Activated CD4-positive, alpha-beta T cell treated with anti-CD3 and anti-CD28 coated beads for 36 hours (primary cell): ENCODE results near the gene ELL. TPM values are rescaled to one million over a fixed set of nuclear protein-coding genes. Genes with fewer than 3 reads are reported as not detected.
A peak's percentile ranks its signal among the peaks of the same experiment; 100 is the strongest.

Experiments used
- ATAC-seq: fragments of 200-7000 bp; cut with Tn5 transposase; one replicate; pipeline ENCODE4 v1.10.0; 2021; ENCODE audit warnings: mild to moderate bottlenecking, moderate library complexity
- CTCF ChIA-PET: fragments of 350-600 bp; sonication (Branson Sonifier 250); formaldehyde crosslinking; loops from one replicate; lab custom pipeline; 2021; ENCODE audit warnings: antibody characterized with exemption; lab: Charles Lee
- POLR2A ChIA-PET: fragments of 350-600 bp; sonication (Branson Sonifier 250); formaldehyde crosslinking; loops from one replicate; lab custom pipeline; 2021; ENCODE audit warnings: antibody characterized with exemption, inconsistent platforms; lab: Charles Lee
- DNase-seq: peaks from one replicate; pipeline ENCODE4 v3.0.0-alpha.2; 2020
- H3K27ac Mint-ChIP-seq: one replicate; pipeline ENCODE4 v1.8.0; 2021; ENCODE audit warnings: mixed read lengths
- H3K27me3 Mint-ChIP-seq: one replicate; pipeline ENCODE4 v1.8.0; 2021; ENCODE audit warnings: mixed read lengths
- H3K36me3 Mint-ChIP-seq: one replicate; pipeline ENCODE4 v1.8.0; 2021; ENCODE audit warnings: low read depth, mixed read lengths
- H3K4me1 Mint-ChIP-seq: one replicate; pipeline ENCODE4 v1.8.0; 2021; ENCODE audit warnings: mixed read lengths
- H3K4me3 Mint-ChIP-seq: one replicate; pipeline ENCODE4 v1.8.0; 2021; ENCODE audit warnings: mild to moderate bottlenecking, moderate library complexity, mixed read lengths
- H3K9me3 Mint-ChIP-seq: one replicate; pipeline ENCODE4 v1.8.0; 2021; ENCODE audit warnings: low read depth, mixed read lengths
- intact Hi-C, 2 experiments: fragments of 100-400 bp; cut with DNase I in 1 of 2; cut with micrococcal nuclease in 1 of 2; formaldehyde crosslinking; loops; one replicate each; pipeline versions ENCODE4 v1.14.2 to v1.15.1; 2022 to 2024; cut with DNase I, micrococcal nuclease
- total RNA-seq, 2 experiments: library from RNA; stranded (reverse); gene quantifications; one replicate each; pipeline ENCODE4 v1.2.3, GENCODE V29; 2021

Gene ELL
- total RNA-seq, 2 experiments from 2014 or later = 20.2 to 21.4 TPM

GRCh38 chr19:18518639-18519038 is 3.2 kb downstream of the ELL start:
- peaks cover 35% of the 10 kb centered on the region for H3K4me1 Mint-ChIP-seq
- intact Hi-C loops = no loop called here
- H3K27me3 Mint-ChIP-seq = no peaks in the 10 kb centered on the region
- no peaks in the 10 kb centered on the region for H3K9me3 Mint-ChIP-seq
- DNase-seq (no peak), ATAC-seq (no peak)
- H3K4me3 Mint-ChIP-seq = no peak overlapping the region
- ChIA-PET POLR2A (no interaction called here), CTCF (interaction anchor here (0.6 to 2.8 kb wide), 6 partner anchors 10 to 70 kb away, joined by 3 to 15 read pairs (median 5); partner anchors contain the start of gene REX1BD)
- H3K27ac Mint-ChIP-seq = no peak overlapping the region
- no peaks in the 10 kb centered on the region for H3K36me3 Mint-ChIP-seq

- ChIA-PET POLR2A (interaction anchor here (0.6 to 0.7 kb wide), 3 partner anchors 8 to 47 kb away, joined by 3 read pairs; no protein-coding TSS in a partner anchor), CTCF (interaction anchor here (0.7 to 2.0 kb wide), 2 partner anchors 9 to 11 kb away, joined by 3 to 5 read pairs; no protein-coding TSS in a partner anchor)
- H3K27me3 Mint-ChIP-seq = no peaks in the 10 kb centered on the region
- DNase-seq (no peak), ATAC-seq (no peak)
- no peaks in the 10 kb centered on the region for H3K9me3 Mint-ChIP-seq
- H3K27ac Mint-ChIP-seq = no peak overlapping the region
- intact Hi-C loops = no loop called here
- no peaks in the 10 kb centered on the region for H3K36me3 Mint-ChIP-seq
- H3K4me3 Mint-ChIP-seq = no peak overlapping the region
- H3K4me1 Mint-ChIP-seq = peaks cover 38% of the 10 kb centered on the region
These were observed 4.3 kb downstream of the ELL start for GRCh38 chr19:18517606-18518005.

GRCh38 chr19:18515959-18516358 is 5.9 kb downstream of the ELL start:
- Mint-ChIP-seq H3K27me3 (no peaks in the 10 kb centered on the region), H3K4me1 (peaks cover 36% of the 10 kb centered on the region), H3K4me3 (no peak overlapping the region), H3K36me3 (no peaks in the 10 kb centered on the region), H3K9me3 (no peaks in the 10 kb centered on the region), H3K27ac (peak overlapping the region; percentile 28)
- DNase-seq (no peak), ATAC-seq (no peak)
- intact Hi-C loops = no loop called here
- CTCF ChIA-PET = interaction anchor here (2.0 kb wide), 1 partner anchor 9 kb away, joined by 5 read pairs; no protein-coding TSS in a partner anchor
- POLR2A ChIA-PET = interaction anchor here (1.1 kb wide), 1 partner anchor 404 kb away, joined by 3 read pairs; the partner anchor contains the start of gene DDX49

- Mint-ChIP-seq H3K4me3 (no peak overlapping the region), H3K9me3 (no peaks in the 10 kb centered on the region), H3K36me3 (no peaks in the 10 kb centered on the region), H3K27me3 (no peaks in the 10 kb centered on the region), H3K27ac (no peak overlapping the region), H3K4me1 (peaks cover 39% of the 10 kb centered on the region)
- ATAC-seq = peak; percentile 47
- intact Hi-C loops = no loop called here
- CTCF ChIA-PET = interaction anchor here (1.0 to 2.0 kb wide), 2 partner anchors 9 to 19 kb away, joined by 3 to 5 read pairs; no protein-coding TSS in a partner anchor
- POLR2A ChIA-PET = no interaction called here
- DNase-seq = peak; percentile 33
These were observed 6.8 kb downstream of the ELL start for GRCh38 chr19:18514800-18515682.

- CTCF ChIA-PET = interaction anchor here (1.0 kb wide), 1 partner anchor 18 kb away, joined by 3 read pairs; no protein-coding TSS in a partner anchor
- H3K4me1 Mint-ChIP-seq = peaks cover 42% of the 10 kb centered on the region
These were observed 8.0 kb downstream of the ELL start for GRCh38 chr19:18513868-18514267.

GRCh38 chr19:18510216-18510615 is 11.7 kb downstream of the ELL start:
- peaks cover 57% of the 10 kb centered on the region for H3K4me1 Mint-ChIP-seq
- ChIA-PET POLR2A (no interaction called here), CTCF (interaction anchor here (1.0 to 4.3 kb wide), 3 partner anchors 8 to 14 kb away, joined by 5 to 25 read pairs (median 5); partner anchors contain the start of gene ELL)
- DNase-seq (no peak), ATAC-seq (no peak)
- H3K9me3 Mint-ChIP-seq = no peaks in the 10 kb centered on the region
- no peaks in the 10 kb centered on the region for H3K27me3 Mint-ChIP-seq
- no peak overlapping the region for H3K27ac Mint-ChIP-seq
- no peaks in the 10 kb centered on the region for H3K36me3 Mint-ChIP-seq
- intact Hi-C loops = no loop called here
- no peak overlapping the region for H3K4me3 Mint-ChIP-seq

More at GRCh38 chr19:18513868-18514267, 8.0 kb downstream of the ELL start:
- no peaks in the 10 kb centered on the region for H3K27me3 Mint-ChIP-seq
- intact Hi-C loops = no loop called here
- H3K9me3 Mint-ChIP-seq = no peaks in the 10 kb centered on the region
- DNase-seq (no peak), ATAC-seq (no peak)
- H3K27ac Mint-ChIP-seq = no peak overlapping the region
- H3K4me3 Mint-ChIP-seq = no peak overlapping the region
- H3K36me3 Mint-ChIP-seq = no peaks in the 10 kb centered on the region
- POLR2A ChIA-PET = no interaction called here

GRCh38 chr19:18508585-18508984 is 13.3 kb downstream of the ELL start:
- Mint-ChIP-seq H3K4me3 (no peak overlapping the region), H3K9me3 (no peaks in the 10 kb centered on the region), H3K27ac (no peak overlapping the region), H3K36me3 (no peaks in the 10 kb centered on the region), H3K4me1 (peaks cover 63% of the 10 kb centered on the region), H3K27me3 (no peaks in the 10 kb centered on the region)
- intact Hi-C loops = loop anchor here in 1 of 2 experiments (5.0 kb wide), 1 partner anchor 36 kb away; no protein-coding TSS in a partner anchor
- ChIA-PET CTCF (interaction anchor here (1.1 to 4.3 kb wide), 4 partner anchors 9 to 18 kb away, joined by 3 to 25 read pairs (median 4); partner anchors contain the start of gene ELL), POLR2A (interaction anchor here (1.0 kb wide), 1 partner anchor 11 kb away, joined by 5 read pairs; no protein-coding TSS in a partner anchor)
- ATAC-seq = no peak
- DNase-seq = no peak

- CTCF ChIA-PET = interaction anchor here (0.6 to 2.3 kb wide), 7 partner anchors 9 to 315 kb away, joined by 3 to 21 read pairs (median 4); partner anchors contain the start of genes ELL and MPV17L2
- ATAC-seq (no peak), DNase-seq (no peak)
- peak overlapping the region; percentile 83 for H3K27ac Mint-ChIP-seq
- H3K27me3 Mint-ChIP-seq = no peaks in the 10 kb centered on the region
- H3K4me1 Mint-ChIP-seq = peaks cover 63% of the 10 kb centered on the region
- no peaks in the 10 kb centered on the region for H3K9me3 Mint-ChIP-seq
- POLR2A ChIA-PET = interaction anchor here (0.5 to 1.0 kb wide), 2 partner anchors 12 to 324 kb away, joined by 3 to 5 read pairs; partner anchors contain the start of gene UPF1
- no peak overlapping the region for H3K4me3 Mint-ChIP-seq
- no peaks in the 10 kb centered on the region for H3K36me3 Mint-ChIP-seq
- intact Hi-C loops = loop anchor here in 1 of 2 experiments (5.0 kb wide), 1 partner anchor 36 kb away; no protein-coding TSS in a partner anchor
These were observed 14.0 kb downstream of the ELL start for GRCh38 chr19:18507727-18508440.

GRCh38 chr19:18507021-18507726 is 14.7 kb downstream of the ELL start:
- ATAC-seq (peak; percentile 23), DNase-seq (peak; percentile 31)
- Mint-ChIP-seq H3K9me3 (no peaks in the 10 kb centered on the region), H3K4me3 (no peak overlapping the region), H3K36me3 (peaks cover 2% of the 10 kb centered on the region), H3K27ac (peak overlapping the region; percentile 83), H3K27me3 (no peaks in the 10 kb centered on the region), H3K4me1 (peaks cover 69% of the 10 kb centered on the region)
- intact Hi-C loops = loop anchor here in 1 of 2 experiments (5.0 kb wide), 1 partner anchor 35 kb away; no protein-coding TSS in a partner anchor
- ChIA-PET CTCF (interaction anchor here (0.6 to 2.3 kb wide), 10 partner anchors 8 to 314 kb away, joined by 3 to 21 read pairs (median 4); partner anchors contain the start of genes ELL and MPV17L2), POLR2A (no interaction called here)
